RWPE1 (cell line): Measurements from ENCODE around the gene EXOC2.

ENCODE experiments used
- CTCF ChIA-PET: fragments of 350-600 bp; sonication (Branson Sonifier 250); formaldehyde crosslinking; extraction: SDS; loops from one replicate; lab custom pipeline; 2021; lab: Yijun Ruan, JAX
- POLR2A ChIA-PET: fragments of 400-600 bp; formaldehyde crosslinking; extraction: SDS; loops from one replicate; lab custom pipeline; 2020; ENCODE audit warnings: antibody characterized with exemption; ENCODE audit not compliant: low non-redundant PET; lab: Yijun Ruan, JAX
- DNase-seq: peaks from one replicate; pipeline ENCODE4 v3.0.0; 2012; ENCODE audit warnings: low spot score
- H3K27ac ChIP-seq: fragments of 450-650 bp; 2 replicates; pipeline ENCODE4 v1.5.1; 2017
- TF ChIP-seq, protein P1 (sequence below): fragments of 450-650 bp; conservative IDR thresholded peaks from 2 replicates; pipeline ENCODE4 v1.5.1; 2017; ENCODE audit warnings: low read depth, mild to moderate bottlenecking

The EXOC2 gene

DNA sequence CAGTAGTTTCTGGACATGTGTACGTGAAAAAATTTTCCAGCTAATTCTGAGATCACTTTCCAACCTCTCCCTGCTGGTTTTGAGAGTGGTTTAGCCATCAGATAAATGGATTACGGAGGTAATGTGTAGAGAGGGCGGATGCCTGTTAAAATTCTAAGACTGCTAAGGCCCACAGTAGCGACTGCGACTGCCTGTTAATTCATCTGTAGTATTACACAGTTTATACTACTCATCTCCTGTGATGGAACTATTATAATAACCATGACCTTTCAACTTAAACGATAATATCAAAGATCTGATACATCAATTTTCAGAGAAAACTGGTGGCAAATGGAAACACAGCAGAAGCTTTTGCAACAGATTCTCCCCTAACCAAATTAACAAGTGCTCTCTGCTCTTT, 199.1 kb downstream of the EXOC2 start:
- POLR2A ChIA-PET: no interaction called here
- H3K27ac ChIP-seq: no peak overlapping the region
- no peak for DNase-seq
- TF ChIP-seq, protein P1, sequence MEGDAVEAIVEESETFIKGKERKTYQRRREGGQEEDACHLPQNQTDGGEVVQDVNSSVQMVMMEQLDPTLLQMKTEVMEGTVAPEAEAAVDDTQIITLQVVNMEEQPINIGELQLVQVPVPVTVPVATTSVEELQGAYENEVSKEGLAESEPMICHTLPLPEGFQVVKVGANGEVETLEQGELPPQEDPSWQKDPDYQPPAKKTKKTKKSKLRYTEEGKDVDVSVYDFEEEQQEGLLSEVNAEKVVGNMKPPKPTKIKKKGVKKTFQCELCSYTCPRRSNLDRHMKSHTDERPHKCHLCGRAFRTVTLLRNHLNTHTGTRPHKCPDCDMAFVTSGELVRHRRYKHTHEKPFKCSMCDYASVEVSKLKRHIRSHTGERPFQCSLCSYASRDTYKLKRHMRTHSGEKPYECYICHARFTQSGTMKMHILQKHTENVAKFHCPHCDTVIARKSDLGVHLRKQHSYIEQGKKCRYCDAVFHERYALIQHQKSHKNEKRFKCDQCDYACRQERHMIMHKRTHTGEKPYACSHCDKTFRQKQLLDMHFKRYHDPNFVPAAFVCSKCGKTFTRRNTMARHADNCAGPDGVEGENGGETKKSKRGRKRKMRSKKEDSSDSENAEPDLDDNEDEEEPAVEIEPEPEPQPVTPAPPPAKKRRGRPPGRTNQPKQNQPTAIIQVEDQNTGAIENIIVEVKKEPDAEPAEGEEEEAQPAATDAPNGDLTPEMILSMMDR: no peak
- CTCF ChIA-PET: no interaction called here

DNA sequence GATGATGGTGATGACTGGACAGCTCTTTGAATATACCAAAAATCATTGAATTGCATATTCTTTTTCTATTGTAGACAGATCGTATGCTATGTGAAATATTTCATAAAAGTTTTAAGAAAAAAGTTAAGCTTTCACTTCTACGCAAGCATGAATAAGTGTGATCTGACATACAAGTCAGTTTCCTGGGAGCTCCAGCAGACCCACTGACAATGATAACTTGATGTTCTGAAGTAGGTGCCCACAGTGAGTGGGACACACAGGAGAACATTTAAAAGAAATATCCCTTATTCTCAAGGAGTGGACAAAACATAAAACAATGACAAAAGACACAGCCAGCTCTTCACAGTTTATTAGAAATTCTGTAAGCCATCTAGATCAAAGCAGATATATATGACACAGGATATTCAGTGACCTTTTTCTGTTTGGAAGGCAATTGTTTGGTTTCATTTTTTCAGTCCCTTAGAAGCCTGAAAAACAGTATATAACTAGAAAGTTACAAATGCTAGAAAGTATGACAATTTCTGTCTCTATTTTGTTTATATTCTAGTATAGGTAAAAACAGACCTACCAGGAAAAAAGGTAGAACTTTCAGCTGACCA, 200.0 kb downstream of the EXOC2 start:
- ChIA-PET POLR2A (no interaction called here), CTCF (no interaction called here)
- H3K27ac ChIP-seq: no peak overlapping the region
- no peak for DNase-seq
- TF ChIP-seq, protein P1: no peak

DNA sequence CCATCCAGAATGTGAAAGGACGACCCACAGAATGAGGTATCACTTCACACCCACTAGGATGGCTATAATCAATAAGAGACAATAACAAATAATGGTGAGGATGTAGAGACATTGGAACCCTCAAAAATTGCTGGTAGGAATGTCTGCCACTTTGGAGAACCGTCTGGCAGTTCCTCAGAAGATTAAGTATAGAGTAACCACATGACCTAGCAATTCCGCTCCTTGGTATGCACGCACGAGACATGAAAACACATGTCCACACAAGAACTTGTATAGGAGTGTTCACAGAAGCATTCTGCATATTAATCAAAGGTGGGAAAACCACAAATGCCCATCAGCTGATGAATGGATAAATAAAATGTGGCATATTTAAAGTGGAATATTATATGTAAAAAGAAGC, 200.8 kb downstream of the EXOC2 start:
- TF ChIP-seq, protein P1: no peak
- DNase-seq: no peak
- H3K27ac ChIP-seq: no peak overlapping the region
- ChIA-PET POLR2A (no interaction called here), CTCF (no interaction called here)

DNA sequence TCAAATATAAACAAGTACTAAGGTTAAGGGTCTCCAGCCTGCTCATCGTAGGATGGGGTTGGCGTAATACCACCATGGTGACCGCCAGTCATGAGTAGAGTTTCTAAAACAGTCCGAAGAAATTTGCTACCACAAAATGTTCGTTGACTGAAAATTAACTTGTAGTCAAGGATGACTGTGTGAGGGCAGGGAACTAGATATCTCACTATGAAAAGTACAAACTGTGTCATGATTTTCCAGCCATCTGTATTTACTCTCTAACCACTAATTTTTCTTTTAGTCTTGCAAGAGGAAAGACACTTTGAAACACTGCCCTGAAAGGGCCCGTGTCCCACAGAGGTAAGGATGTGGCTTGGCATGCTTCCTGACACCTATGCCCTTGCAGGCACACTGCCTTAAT, 201.7 kb downstream of the EXOC2 start:
- DNase-seq: no peak
- TF ChIP-seq, protein P1: no peak
- ChIA-PET POLR2A (no interaction called here), CTCF (no interaction called here)
- H3K27ac ChIP-seq: no peak overlapping the region

DNA sequence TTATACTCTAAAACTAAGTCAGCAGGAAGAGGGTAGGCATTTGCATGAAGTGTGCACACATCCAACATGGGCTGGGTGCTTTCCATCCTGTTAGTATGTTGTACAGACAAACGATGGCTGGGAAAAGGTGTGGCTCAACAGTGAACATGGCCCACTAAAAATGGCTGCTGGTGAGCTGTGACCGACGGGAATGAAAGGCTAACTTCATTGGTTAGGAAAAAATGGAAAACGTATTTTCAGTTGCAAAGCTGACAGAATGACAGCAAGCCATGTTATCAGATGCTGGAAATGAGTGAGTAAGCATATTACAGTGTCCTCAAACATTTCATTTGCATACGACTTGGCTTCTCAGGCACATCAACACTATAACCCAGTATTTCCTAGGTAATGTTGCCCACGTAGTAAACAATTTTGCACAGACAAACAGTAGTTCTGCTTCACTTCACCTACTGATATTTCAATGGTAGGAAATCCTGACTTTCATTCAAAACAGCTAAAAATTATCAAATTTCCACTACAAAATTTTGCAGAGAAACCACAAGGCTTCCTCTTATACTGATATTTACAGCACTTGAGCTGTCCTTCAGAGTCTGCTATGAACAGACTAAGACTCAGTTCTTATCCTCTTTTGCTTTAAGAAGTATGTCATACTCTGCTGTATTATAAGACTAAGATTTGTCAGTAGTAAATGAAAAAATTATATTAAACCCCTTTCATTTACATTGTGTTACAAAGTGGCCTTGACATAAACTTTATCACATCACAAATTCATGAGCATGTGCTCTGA, 202.5 kb downstream of the EXOC2 start:
- CTCF ChIA-PET: interaction anchor here (0.6 kb wide), 1 partner anchor 60 kb away, joined by 3 read pairs; no protein-coding TSS in a partner anchor
- no peak overlapping the region for H3K27ac ChIP-seq
- no peak for DNase-seq
- TF ChIP-seq, protein P1: no peak
- POLR2A ChIA-PET: no interaction called here

DNA sequence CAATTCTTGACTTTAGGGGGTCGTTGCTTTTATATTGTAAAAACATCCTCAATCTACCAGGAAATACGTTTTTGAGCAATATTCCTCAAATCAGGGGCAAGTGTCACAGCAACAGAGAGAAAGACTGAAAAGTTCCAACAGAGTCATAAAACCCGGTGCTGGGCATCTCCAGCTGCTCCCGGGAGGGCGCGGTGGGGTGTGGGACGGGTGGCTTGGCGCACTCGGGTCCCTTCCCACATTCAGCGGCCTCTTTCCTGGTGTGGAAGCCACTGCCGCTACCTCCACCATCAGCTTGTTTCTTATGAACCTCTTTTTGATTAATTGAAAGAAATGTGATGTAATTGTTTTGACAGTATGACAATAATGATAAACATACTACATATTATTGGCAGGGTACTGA, 203.2 kb downstream of the EXOC2 start:
- DNase-seq: no peak
- H3K27ac ChIP-seq: no peak overlapping the region
- ChIA-PET CTCF (interaction anchor here (0.6 kb wide), 1 partner anchor 59 kb away, joined by 3 read pairs; no protein-coding TSS in a partner anchor), POLR2A (no interaction called here)
- TF ChIP-seq, protein P1: no peak
